HG03378 (cell line): ENCODE results near the gene CNST.
"Not testable (repeated sequence)": the region's sequence is repeated elsewhere in the genome, so short reads cannot be mapped to it uniquely, and the experiment has no call there.

Experiments
- ATAC-seq: cut with Tn5 transposase; IDR thresholded peaks from one replicate; pipeline ENCODE4 v1.9.1; 2021; ENCODE audit warnings: mild to moderate bottlenecking, moderate library complexity; ENCODE audit not compliant: unreplicated experiment

Gene CNST

GRCh38 chr1:246659594-246660140 lies 93.4 kb downstream of the CNST start:
- ATAC-seq: peak; percentile 50

- ATAC-seq: no peak
Observed at GRCh38 chr1:246661451-246661850, 95.2 kb downstream of the CNST start.

GRCh38 chr1:246667773-246668172 lies 101.5 kb downstream of the CNST start:
- no peak for ATAC-seq

- no peak for ATAC-seq
Observed at GRCh38 chr1:246669659-246670058, 103.4 kb downstream of the CNST start.

- ATAC-seq: no peak
Observed at GRCh38 chr1:246674049-246674448, 107.8 kb downstream of the CNST start.

GRCh38 chr1:246677842-246678241 lies 111.6 kb downstream of the CNST start:
- ATAC-seq: no peak

GRCh38 chr1:246678816-246679793 lies 112.8 kb downstream of the CNST start:
- no peak for ATAC-seq

- no peak for ATAC-seq
Observed at GRCh38 chr1:246679794-246680177, 113.5 kb downstream of the CNST start.

GRCh38 chr1:246680190-246680589 lies 113.9 kb downstream of the CNST start:
- no peak for ATAC-seq

- no peak for ATAC-seq
Observed at GRCh38 chr1:246680696-246681130, 114.5 kb downstream of the CNST start.

GRCh38 chr1:246681900-246682895 lies 115.9 kb downstream of the CNST start:
- no peak for ATAC-seq

GRCh38 chr1:246683521-246683920 lies 117.3 kb downstream of the CNST start:
- no peak for ATAC-seq

- no peak for ATAC-seq
Observed at GRCh38 chr1:246687002-246687401, 120.7 kb downstream of the CNST start.

- peak; percentile 98 for ATAC-seq
Observed at GRCh38 chr1:246689409-246690008, 123.3 kb downstream of the CNST start.

- no peak for ATAC-seq
Observed at GRCh38 chr1:246690100-246690499, 123.8 kb downstream of the CNST start.

GRCh38 chr1:246691622-246692495 lies 125.6 kb downstream of the CNST start:
- no peak for ATAC-seq

GRCh38 chr1:246694213-246694895 lies 128.1 kb downstream of the CNST start:
- not testable (repeated sequence) for ATAC-seq

- ATAC-seq: no peak
Observed at GRCh38 chr1:246695136-246695535, 128.9 kb downstream of the CNST start.

- no peak for ATAC-seq
Observed at GRCh38 chr1:246695666-246696065, 129.4 kb downstream of the CNST start.
